ENCODE results near the gene AXL. TPM values are rescaled to one million over a fixed set of nuclear protein-coding genes. Genes with fewer than 3 reads are reported as not detected.

The AXL gene
- total and polyA plus RNA-seq, 2 of the 13 experiments (the other 11 are each of a cell fraction or from before 2014, with no cell fraction given), result 0.71 to 5.9 TPM

DNA sequence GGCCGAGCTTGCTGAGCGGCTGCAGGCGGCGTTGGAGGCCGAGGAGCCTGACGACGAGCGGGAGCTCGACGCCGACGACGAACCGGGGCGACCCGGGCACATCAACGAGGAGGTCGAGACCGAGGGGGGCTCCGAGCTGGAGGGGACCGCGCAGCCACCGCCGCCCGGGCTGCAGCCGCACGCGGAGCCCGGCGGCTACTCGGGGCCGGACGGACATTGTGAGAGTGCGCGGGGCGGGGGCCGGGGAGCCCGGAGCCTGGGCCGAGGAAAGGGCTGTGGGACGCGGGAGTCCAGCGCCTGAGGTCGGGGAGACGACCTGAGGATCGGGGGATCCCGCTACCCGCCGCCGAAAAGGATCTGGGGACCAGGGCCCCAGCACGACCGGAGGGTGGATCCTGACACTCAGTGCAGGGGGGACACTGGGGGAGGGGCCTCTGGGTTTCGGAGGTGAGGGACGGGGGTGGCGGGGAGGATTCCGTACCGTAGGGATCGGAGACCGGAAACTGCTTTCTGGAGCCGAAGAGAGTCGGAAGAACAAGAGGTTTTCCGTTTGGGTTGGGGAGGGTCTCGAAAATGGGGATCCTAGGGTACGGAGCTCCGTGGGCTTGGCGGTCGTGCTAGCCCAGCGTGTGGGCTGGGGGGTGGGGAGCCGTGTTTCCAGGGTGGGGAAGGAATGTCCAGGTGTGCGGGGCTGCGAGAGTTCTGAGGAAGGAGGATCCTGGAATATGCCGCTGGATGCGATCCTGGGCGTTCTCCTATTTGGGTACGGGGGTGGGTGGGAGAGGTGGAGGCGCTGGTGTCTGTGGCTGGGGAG, 45.8 kb downstream of the AXL start (continued):
- TF ChIP-seq YEATS2 (CRISPR knock-in tag; IDR thresholded peaks at IDR 0.05; ENCODE audit: borderline replicate concordance), result no peak
- no peak for TF ChIP-seq ZNF232 (CRISPR knock-in tag; IDR thresholded peaks at IDR 0.05; ENCODE audit: borderline replicate concordance)
- TF ChIP-seq NR2F6 (IDR thresholded peaks at IDR 0.05), result no peak
- no peak for TF ChIP-seq NR2F6 (CRISPR knock-in tag; IDR thresholded peaks at IDR 0.05)
- TF ChIP-seq CREM (IDR thresholded peaks at IDR 0.05), result no peak
- TF ChIP-seq CREM (CRISPR knock-in tag; IDR thresholded peaks at IDR 0.05), result no peak
- TF ChIP-seq MAZ (IDR thresholded peaks at IDR 0.05; ENCODE audit: borderline replicate concordance, low read depth, low read length), result no peak
- TF ChIP-seq MAZ (CRISPR knock-in tag; IDR thresholded peaks at IDR 0.05; ENCODE audit: low read depth), result 0 out of 2 replicates have a peak, but pooled peaks have one; percentile 46
- 0 out of 2 replicates have a peak, but pooled peaks have one; percentile 46 for TF ChIP-seq BRCA1 (CRISPR knock-in tag; IDR thresholded peaks at IDR 0.05)
- TF ChIP-seq, protein P1, sequence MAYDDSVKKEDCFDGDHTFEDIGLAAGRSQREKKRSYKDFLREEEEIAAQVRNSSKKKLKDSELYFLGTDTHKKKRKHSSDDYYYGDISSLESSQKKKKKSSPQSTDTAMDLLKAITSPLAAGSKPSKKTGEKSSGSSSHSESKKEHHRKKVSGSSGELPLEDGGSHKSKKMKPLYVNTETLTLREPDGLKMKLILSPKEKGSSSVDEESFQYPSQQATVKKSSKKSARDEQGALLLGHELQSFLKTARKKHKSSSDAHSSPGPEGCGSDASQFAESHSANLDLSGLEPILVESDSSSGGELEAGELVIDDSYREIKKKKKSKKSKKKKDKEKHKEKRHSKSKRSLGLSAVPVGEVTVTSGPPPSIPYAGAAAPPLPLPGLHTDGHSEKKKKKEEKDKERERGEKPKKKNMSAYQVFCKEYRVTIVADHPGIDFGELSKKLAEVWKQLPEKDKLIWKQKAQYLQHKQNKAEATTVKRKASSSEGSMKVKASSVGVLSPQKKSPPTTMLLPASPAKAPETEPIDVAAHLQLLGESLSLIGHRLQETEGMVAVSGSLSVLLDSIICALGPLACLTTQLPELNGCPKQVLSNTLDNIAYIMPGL (CRISPR knock-in tag; IDR thresholded peaks at IDR 0.05; ENCODE audit: borderline replicate concordance in 1 of 2, low read depth in 1 of 2), result peak in 1 of 2 experiments; percentile 70; a peak in 2 of 4 replicates
- no peak for TF ChIP-seq ZNF333 (CRISPR knock-in tag; IDR thresholded peaks at IDR 0.05; ENCODE audit: borderline replicate concordance)
- TF ChIP-seq ZNF672 (CRISPR knock-in tag; IDR thresholded peaks at IDR 0.05), result no peak
- TF ChIP-seq NFYC (CRISPR knock-in tag; IDR thresholded peaks at IDR 0.05), result no peak
- TF ChIP-seq, protein P2, sequence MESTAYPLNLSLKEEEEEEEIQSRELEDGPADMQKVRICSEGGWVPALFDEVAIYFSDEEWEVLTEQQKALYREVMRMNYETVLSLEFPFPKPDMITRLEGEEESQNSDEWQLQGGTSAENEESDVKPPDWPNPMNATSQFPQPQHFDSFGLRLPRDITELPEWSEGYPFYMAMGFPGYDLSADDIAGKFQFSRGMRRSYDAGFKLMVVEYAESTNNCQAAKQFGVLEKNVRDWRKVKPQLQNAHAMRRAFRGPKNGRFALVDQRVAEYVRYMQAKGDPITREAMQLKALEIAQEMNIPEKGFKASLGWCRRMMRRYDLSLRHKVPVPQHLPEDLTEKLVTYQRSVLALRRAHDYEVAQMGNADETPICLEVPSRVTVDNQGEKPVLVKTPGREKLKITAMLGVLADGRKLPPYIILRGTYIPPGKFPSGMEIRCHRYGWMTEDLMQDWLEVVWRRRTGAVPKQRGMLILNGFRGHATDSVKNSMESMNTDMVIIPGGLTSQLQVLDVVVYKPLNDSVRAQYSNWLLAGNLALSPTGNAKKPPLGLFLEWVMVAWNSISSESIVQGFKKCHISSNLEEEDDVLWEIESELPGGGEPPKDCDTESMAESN (CRISPR knock-in tag; conservative IDR thresholded peaks at IDR 0.05), result peak; percentile 47; the same call in 1 of the 2 replicates
- TF ChIP-seq XRCC5 (optimal IDR thresholded peaks at IDR 0.05; ENCODE audit: low read length), result no peak
- TF ChIP-seq, protein P3, sequence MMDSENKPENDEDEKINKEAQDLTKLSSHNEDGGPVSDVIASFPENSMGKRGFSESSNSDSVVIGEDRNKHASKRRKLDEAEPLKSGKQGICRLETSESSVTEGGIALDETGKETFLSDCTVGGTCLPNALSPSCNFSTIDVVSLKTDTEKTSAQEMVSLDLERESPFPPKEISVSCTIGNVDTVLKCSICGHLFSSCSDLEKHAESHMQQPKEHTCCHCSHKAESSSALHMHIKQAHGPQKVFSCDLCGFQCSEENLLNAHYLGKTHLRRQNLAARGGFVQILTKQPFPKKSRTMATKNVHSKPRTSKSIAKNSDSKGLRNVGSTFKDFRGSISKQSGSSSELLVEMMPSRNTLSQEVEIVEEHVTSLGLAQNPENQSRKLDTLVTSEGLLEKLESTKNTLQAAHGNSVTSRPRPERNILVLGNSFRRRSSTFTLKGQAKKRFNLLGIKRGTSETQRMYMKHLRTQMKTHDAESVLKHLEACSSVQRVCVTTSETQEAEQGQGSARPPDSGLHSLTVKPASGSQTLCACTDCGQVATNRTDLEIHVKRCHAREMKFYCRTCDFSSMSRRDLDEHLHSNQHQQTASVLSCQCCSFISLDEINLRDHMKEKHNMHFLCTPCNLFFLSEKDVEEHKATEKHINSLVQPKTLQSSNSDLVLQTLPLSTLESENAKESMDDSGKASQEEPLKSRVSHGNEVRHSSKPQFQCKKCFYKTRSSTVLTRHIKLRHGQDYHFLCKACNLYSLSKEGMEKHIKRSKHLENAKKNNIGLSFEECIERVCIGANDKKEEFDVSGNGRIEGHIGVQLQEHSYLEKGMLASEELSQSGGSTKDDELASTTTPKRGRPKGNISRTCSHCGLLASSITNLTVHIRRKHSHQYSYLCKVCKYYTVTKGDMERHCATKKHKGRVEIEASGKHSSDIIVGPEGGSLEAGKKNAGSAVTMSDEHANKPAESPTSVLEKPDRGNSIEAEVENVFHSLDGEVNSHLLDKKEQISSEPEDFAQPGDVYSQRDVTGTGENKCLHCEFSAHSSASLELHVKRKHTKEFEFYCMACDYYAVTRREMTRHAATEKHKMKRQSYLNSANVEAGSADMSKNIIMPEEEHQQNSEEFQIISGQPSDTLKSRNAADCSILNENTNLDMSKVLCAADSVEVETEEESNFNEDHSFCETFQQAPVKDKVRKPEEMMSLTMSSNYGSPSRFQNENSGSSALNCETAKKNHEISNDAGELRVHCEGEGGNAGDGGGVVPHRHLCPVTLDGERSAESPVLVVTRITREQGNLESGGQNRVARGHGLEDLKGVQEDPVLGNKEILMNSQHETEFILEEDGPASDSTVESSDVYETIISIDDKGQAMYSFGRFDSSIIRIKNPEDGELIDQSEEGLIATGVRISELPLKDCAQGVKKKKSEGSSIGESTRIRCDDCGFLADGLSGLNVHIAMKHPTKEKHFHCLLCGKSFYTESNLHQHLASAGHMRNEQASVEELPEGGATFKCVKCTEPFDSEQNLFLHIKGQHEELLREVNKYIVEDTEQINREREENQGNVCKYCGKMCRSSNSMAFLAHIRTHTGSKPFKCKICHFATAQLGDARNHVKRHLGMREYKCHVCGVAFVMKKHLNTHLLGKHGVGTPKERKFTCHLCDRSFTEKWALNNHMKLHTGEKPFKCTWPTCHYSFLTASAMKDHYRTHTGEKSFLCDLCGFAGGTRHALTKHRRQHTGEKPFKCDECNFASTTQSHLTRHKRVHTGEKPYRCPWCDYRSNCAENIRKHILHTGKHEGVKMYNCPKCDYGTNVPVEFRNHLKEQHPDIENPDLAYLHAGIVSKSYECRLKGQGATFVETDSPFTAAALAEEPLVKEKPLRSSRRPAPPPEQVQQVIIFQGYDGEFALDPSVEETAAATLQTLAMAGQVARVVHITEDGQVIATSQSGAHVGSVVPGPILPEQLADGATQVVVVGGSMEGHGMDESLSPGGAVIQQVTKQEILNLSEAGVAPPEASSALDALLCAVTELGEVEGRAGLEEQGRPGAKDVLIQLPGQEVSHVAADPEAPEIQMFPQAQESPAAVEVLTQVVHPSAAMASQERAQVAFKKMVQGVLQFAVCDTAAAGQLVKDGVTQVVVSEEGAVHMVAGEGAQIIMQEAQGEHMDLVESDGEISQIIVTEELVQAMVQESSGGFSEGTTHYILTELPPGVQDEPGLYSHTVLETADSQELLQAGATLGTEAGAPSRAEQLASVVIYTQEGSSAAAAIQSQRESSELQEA (CRISPR knock-in tag; IDR thresholded peaks at IDR 0.05; ENCODE audit: not compliant biosample characterization), result peak; percentile 43

All from HepG2 (cell line).